GM12878 (cell line): ENCODE data around the gene NFATC1.

Source experiments
- BACH1 ChIP-seq: fragments of 450-650 bp; IDR thresholded peaks from 2 replicates; pipeline ENCODE4 v1.6.1; 2017; ENCODE audit warnings: mild to moderate bottlenecking, borderline replicate concordance
- CEBPB ChIP-seq, 2 experiments: fragments of 150-350 bp in 1 of 2; IDR thresholded peaks; 2 replicates each; pipeline ENCODE4 v1.6.1; 2012 to 2014; ENCODE audit warnings: low read depth in 2 of 2, low read length in 2 of 2, borderline replicate concordance in 1 of 2, inconsistent platforms in 1 of 2
- CTCF ChIP-seq, 3 experiments: IDR thresholded peaks in 2 of 3; conservative IDR thresholded peaks in 1 of 3; 2 replicates each; pipeline ENCODE4 v1.5.1; 2011; ENCODE audit warnings: low read depth in 3 of 3, low read length in 3 of 3, mild to moderate bottlenecking in 3 of 3, control low read depth in 2 of 3, moderate library complexity in 2 of 3, inconsistent platforms in 1 of 3, mixed read lengths in 1 of 3; ENCODE audit not compliant: control insufficient read depth in 2 of 3, insufficient read depth in 1 of 3; ENCODE audit errors: extremely low read depth in 1 of 3
- EZH2 ChIP-seq: IDR thresholded peaks from 2 replicates; pipeline ENCODE4 v1.6.1; 2012; ENCODE audit warnings: low read depth, mild to moderate bottlenecking, control low read depth, inconsistent platforms, low read length, borderline replicate concordance; ENCODE audit not compliant: control insufficient read depth
- FOXM1 ChIP-seq: IDR thresholded peaks from 2 replicates; pipeline ENCODE4 v1.6.1; 2012; ENCODE audit warnings: low read depth, mild to moderate bottlenecking, inconsistent platforms, low read length, moderate library complexity
- POLR2A ChIP-seq: IDR thresholded peaks from 2 replicates; pipeline ENCODE4 v1.6.1; 2011; ENCODE audit warnings: low read depth, mild to moderate bottlenecking, low read length
- RBBP5 ChIP-seq: fragments of 200-600 bp; sonication (generic); conservative IDR thresholded peaks from 2 replicates; pipeline ENCODE4 v1.6.1; 2016
- SP1 ChIP-seq: IDR thresholded peaks from one replicate; pipeline ENCODE4 v1.6.1; 2011; ENCODE audit warnings: low read depth, low read length
- TAF1 ChIP-seq: IDR thresholded peaks from 2 replicates; pipeline ENCODE4 v1.6.1; 2011; ENCODE audit warnings: mild to moderate bottlenecking, low read depth, low read length, borderline replicate concordance
- TF ChIP-seq, protein P1 (sequence below): IDR thresholded peaks from 2 replicates; pipeline ENCODE4 v1.6.1; 2012; ENCODE audit warnings: low read depth, low read length, improper control_type of control experiment

- TF ChIP-seq CTCF (IDR thresholded peaks at IDR 0.05 in 2 of 3, conservative IDR thresholded peaks at IDR 0.05 in 1 of 3; ENCODE audit: control insufficient read depth in 2 of 3, extremely low read depth in 1 of 3, insufficient read depth in 1 of 3, low read depth in 3 of 3, low read length in 3 of 3) (no peak), SP1 (no peak), TAF1 (no peak), POLR2A (no peak), RBBP5 (no peak), FOXM1 (no peak), EZH2 (no peak), CEBPB (IDR thresholded peaks at IDR 0.05; ENCODE audit: borderline replicate concordance in 1 of 2, low read depth in 2 of 2, low read length in 2 of 2) (no peak), BACH1 (no peak)
- TF ChIP-seq, protein P1, sequence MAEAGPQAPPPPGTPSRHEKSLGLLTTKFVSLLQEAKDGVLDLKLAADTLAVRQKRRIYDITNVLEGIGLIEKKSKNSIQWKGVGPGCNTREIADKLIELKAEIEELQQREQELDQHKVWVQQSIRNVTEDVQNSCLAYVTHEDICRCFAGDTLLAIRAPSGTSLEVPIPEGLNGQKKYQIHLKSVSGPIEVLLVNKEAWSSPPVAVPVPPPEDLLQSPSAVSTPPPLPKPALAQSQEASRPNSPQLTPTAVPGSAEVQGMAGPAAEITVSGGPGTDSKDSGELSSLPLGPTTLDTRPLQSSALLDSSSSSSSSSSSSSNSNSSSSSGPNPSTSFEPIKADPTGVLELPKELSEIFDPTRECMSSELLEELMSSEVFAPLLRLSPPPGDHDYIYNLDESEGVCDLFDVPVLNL: no peak
Measured at GRCh38 chr18:79411614-79412526, 16.1 kb downstream of the NFATC1 start.
